Measurements from ENCODE around the gene MZF1.

MZF1 gene

DNA sequence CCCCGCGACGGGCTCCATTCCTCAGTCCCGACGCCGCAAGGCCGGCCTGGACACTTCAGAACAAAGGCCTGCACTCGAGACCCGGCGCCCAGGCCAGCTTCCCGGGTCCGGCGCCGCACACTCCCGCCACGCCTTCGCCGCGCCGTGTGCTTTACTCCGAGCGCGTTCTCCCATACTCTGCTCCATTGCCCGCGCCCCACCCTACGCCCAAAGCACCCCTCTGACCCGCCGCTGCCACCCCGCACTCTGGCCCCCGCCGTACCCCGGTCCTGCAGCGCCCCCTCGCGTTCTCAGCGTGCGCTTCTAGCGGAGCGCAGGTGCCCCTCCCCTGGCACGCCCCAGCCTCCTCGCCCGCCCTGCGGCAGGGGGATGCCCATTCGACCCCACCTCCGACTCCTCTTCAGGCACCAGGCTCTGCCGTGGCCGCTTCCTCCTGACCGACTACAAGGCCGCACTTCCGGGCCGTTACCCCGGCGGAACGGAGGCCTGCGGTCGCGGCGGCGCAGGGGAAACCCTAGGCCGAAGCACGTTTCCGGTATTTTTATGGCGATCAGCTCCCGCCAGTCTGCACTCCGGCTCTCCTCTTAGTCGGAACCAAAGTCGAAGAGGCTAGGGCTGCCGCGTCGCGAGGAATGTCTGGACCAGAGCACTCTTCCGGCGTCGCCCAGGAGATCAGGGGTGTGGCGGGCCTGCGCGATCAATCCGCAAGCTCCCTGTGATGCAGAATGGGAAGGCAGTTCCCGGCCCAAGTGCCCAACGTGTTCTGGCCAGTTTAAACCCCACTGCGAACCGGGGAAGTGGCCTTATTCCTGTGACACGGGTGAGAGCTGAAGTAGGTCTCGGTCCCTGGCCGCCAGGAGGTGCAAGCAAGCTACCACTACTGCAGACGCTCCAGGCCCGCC, 53.5 kb downstream of the MZF1 start, which contains the start of gene ZBTB45:
Gene ZBTB45 (minus strand): TSS at position 456 of the 902 bp plus-strand sequence. CDS start 2,137 bp downstream, outside the sequence.
- peaks cover 7% of the 10 kb centered on the region for H3K36me3 Mint-ChIP-seq (ENCODE audit: low read depth)
- peaks cover 30% of the 10 kb centered on the region for H3K4me1 Mint-ChIP-seq
- H3K4me3 Mint-ChIP-seq: peak within 1 kb of the TSS; percentile 90 to 95 (median 94)
- no peaks in the 10 kb centered on the region for H3K9me3 Mint-ChIP-seq
- peak within 1 kb of the TSS; percentile 95 to 100 (median 97) for H3K27ac Mint-ChIP-seq
- TF ChIP-seq CTCF (IDR thresholded peaks at IDR 0.05; ENCODE audit: unreplicated experiment in 3 of 3): peak in 2 of 3 experiments; percentile 51
- H3K27me3 Mint-ChIP-seq (ENCODE audit: low read depth): no peaks in the 10 kb centered on the region

DNA sequence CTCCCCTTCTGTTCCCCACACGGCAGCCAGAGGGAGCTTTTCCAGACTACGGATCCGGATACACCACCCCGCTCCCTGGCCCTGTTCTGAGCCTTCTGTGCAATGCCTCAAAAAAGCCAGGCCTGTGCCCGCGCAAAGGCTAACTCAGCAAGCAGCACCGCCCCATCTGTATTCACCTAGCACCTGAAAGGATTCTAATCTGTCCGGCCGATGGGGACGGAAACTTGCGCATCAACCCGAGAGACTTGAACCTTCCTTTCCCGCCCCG, 54.1 kb downstream of the MZF1 start:
- peak in 2 of 3 experiments; percentile 49 for TF ChIP-seq CTCF (IDR thresholded peaks at IDR 0.05; ENCODE audit: unreplicated experiment in 3 of 3)
- Mint-ChIP-seq H3K9me3 (no peaks in the 10 kb centered on the region), H3K4me1 (peaks cover 30% of the 10 kb centered on the region), H3K36me3 (ENCODE audit: low read depth) (peaks cover 7% of the 10 kb centered on the region), H3K4me3 (peak overlapping the region; percentile 90 to 95 (median 94)), H3K27me3 (ENCODE audit: low read depth) (no peaks in the 10 kb centered on the region), H3K27ac (peak overlapping the region; percentile 95 to 100 (median 97))

GRCh38 chr19:58518256-58519086, 54.7 kb downstream of the MZF1 start:
- Mint-ChIP-seq H3K4me3 (peak overlapping the region; percentile 90 to 95 (median 94)), H3K36me3 (ENCODE audit: low read depth) (peaks cover 7% of the 10 kb centered on the region), H3K27me3 (ENCODE audit: low read depth) (no peaks in the 10 kb centered on the region), H3K9me3 (no peaks in the 10 kb centered on the region), H3K4me1 (peaks cover 30% of the 10 kb centered on the region), H3K27ac (peak overlapping the region; percentile 95 to 100 (median 97))
- TF ChIP-seq CTCF (IDR thresholded peaks at IDR 0.05; ENCODE audit: unreplicated experiment in 3 of 3): no peak

DNA sequence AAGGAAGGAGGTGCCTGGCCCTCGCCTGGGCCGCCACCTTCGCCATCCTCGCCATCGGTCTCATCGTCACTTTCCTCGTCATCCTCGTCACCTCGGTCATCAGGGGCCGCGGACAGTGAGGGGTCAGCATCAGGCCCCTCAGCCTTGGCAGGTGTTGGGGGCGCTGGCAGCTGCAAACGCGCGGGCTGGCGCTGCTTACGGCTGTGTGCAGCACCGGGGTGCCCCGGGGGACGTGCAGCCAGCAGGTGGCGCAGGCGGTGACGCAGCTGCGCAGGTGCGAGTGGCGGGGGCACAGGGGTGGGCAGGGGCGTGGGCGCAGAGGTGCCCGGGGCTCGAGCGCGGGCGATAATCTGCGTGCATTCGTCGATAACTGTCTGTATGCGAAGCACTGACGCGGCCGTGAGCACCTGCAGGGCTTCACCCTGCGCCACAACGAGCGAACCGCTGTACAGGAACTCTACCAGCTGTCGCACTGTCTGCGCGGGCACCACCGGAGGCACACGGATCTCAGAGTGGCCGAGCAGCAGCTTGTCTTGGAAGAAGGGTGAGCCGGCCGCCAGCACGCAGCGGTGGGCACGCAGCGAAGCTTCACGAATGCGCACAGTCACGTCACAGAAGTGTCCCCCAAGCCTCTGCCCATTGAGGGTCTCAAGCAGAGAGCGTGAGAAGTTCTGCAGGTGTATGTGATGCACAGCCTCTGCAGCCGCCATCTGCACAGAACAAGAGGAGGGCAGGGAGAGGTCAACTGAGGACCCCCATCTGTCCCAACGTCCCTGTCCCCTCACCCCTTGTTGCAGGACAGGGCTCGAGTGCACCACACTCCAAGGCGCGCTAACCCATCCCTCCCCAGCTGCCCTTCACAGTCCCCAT, 55.9 kb downstream of the MZF1 start:
- peak overlapping the region in 1 of 3 experiments; percentile 100 for H3K27ac Mint-ChIP-seq
- no peak for TF ChIP-seq CTCF (IDR thresholded peaks at IDR 0.05; ENCODE audit: unreplicated experiment in 3 of 3)
- peaks cover 30% of the 10 kb centered on the region for H3K4me1 Mint-ChIP-seq
- H3K36me3 Mint-ChIP-seq (ENCODE audit: low read depth): peaks cover 7% of the 10 kb centered on the region
- peak overlapping the region; percentile 56 to 95 (median 90) for H3K4me3 Mint-ChIP-seq
- no peaks in the 10 kb centered on the region for H3K9me3 Mint-ChIP-seq
- H3K27me3 Mint-ChIP-seq (ENCODE audit: low read depth): no peaks in the 10 kb centered on the region

- Mint-ChIP-seq H3K27me3 (ENCODE audit: low read depth) (no peaks in the 10 kb centered on the region), H3K27ac (peak overlapping the region in 1 of 3 experiments; percentile 51), H3K4me3 (peak overlapping the region; percentile 60 to 79 (median 75)), H3K36me3 (ENCODE audit: low read depth) (peaks cover 7% of the 10 kb centered on the region), H3K4me1 (peaks cover 30% of the 10 kb centered on the region), H3K9me3 (no peaks in the 10 kb centered on the region)
- no peak for TF ChIP-seq CTCF (IDR thresholded peaks at IDR 0.05; ENCODE audit: unreplicated experiment in 3 of 3)
These were observed 56.8 kb downstream of the MZF1 start for GRCh38 chr19:58516246-58516836.

Measured in nephron (organoid).